ENCODE measurements around the gene GTF2IRD2. TPM values are rescaled to one million over a fixed set of nuclear protein-coding genes. Genes with fewer than 3 reads are reported as not detected.

Gene GTF2IRD2
- polyA plus RNA-seq, 3 donors, result 17.3 to 36.7 (median 34.4) TPM

Other genes starting within 250 kb of the GTF2IRD2 start
- gene GTF2I, start 193.9 kb downstream of the GTF2IRD2 start, polyA plus RNA-seq (ENCODE audit: insufficient read length in 3 of 3), result 100 to 1,000 TPM; 281 to 470 (median 427) TPM
- gene NCF1, start 77.6 kb downstream of the GTF2IRD2 start, polyA plus RNA-seq (ENCODE audit: insufficient read length in 3 of 3), result 1 to 10 TPM; 1.5 to 2.1 (median 2.0) TPM
- gene CASTOR2, start 113.1 kb upstream of the GTF2IRD2 start, polyA plus RNA-seq (ENCODE audit: insufficient read length in 3 of 3), result 10 to 100 TPM in 2 of 3 donors, 1 to 10 TPM in 1; 5.2 to 11.8 (median 11.4) TPM
- gene RCC1L, start 222.2 kb upstream of the GTF2IRD2 start, polyA plus RNA-seq (ENCODE audit: insufficient read length in 3 of 3), result 10 to 100 TPM; 44.2 to 51.2 (median 49.4) TPM
- 10 to 100 TPM; 38.7 to 67.9 (median 60.1) TPM for gene GTF2IRD2B, start 241.0 kb upstream of the GTF2IRD2 start, polyA plus RNA-seq (ENCODE audit: insufficient read length in 3 of 3)

Measured in renal pelvis (tissue), 3 donors.